HCT116 (cell line): ENCODE data around the gene DHX36. TPM values are rescaled to one million over a fixed set of nuclear protein-coding genes. Genes with fewer than 3 reads are reported as not detected.

Experiments used
- ATAC-seq: fragments of 200-7000 bp; cut with Tn5 transposase; 2 replicates; pipeline ENCODE4 v1.9.1; 2020; ENCODE audit warnings: mild to moderate bottlenecking, moderate library complexity
- Bru-seq: library from RNA; stranded (reverse); fragments of 400-500 nt; gene quantifications from one replicate; lab custom pipeline; 2021; lab: Mats Ljungman, UMichigan
- BruChase-seq, 2 experiments: library from RNA; stranded (reverse); fragments of 400-500 nt; gene quantifications; one replicate each; lab custom pipeline; 2021; lab: Mats Ljungman, UMichigan
- BruUV-seq: library from RNA; stranded (reverse); fragments of 400-500 nt; replicated peaks from 2 replicates; lab custom pipeline; 2021; lab: Mats Ljungman, UMichigan
- CTCF ChIA-PET: fragments of 300-600 bp; sonication (Branson Sonifier 250); formaldehyde crosslinking; loops from one replicate; lab custom pipeline; 2021; ENCODE audit warnings: antibody characterized with exemption; lab: Charles Lee
- POLR2A ChIA-PET: fragments of 300-600, 350-600 bp; sonication (Branson Sonifier 250); formaldehyde crosslinking; loops from one replicate; lab custom pipeline; 2021; ENCODE audit warnings: antibody characterized with exemption; lab: Charles Lee
- RAD21 ChIA-PET, 2 experiments: fragments of 300-600 bp; sonication (Branson Sonifier 250); formaldehyde crosslinking; loops; one replicate each; lab custom pipeline; 2023; ENCODE audit warnings: low total read pairs in 2 of 2; ENCODE audit not compliant: uncharacterized antibody in 2 of 2, unreplicated experiment in 2 of 2, low non-redundant PET in 1 of 2; lab: Charles Lee
- DNase-seq: peaks from one replicate; pipeline ENCODE4 v3.0.0-alpha.2; 2010; ENCODE audit warnings: low read depth, low spot score
- H2AFZ ChIP-seq: fragments of 200-600 bp; shearing (Covaris generic), sonication (generic); 2 replicates; pipeline ENCODE4 v1.6.1; 2017; ENCODE audit warnings: low read depth, mixed run types, mixed read lengths, antibody characterized with exemption, low read length; ENCODE audit not compliant: poor library complexity, severe bottlenecking
- H3K27ac ChIP-seq: 2 replicates; pipeline ENCODE4 v1.5.1; 2012; ENCODE audit warnings: low read depth, low read length
- H3K27me3 ChIP-seq: fragments of 200-600 bp; sonication (generic); 2 replicates; pipeline ENCODE4 v1.6.1; 2016; ENCODE audit warnings: mixed run types, low read length, mixed read lengths; ENCODE audit not compliant: insufficient read depth
- H3K36me3 ChIP-seq, 2 experiments: fragments of 200-500 bp in 1 of 2; fragments of 200-600 bp in 1 of 2; sonication (Bioruptor generic) in 1 of 2; sonication (generic) in 1 of 2; 2 replicates each; pipeline versions ENCODE4 v1.5.1 to v1.6.1; 2014 to 2016; ENCODE audit warnings: low read length in 2 of 2, inconsistent platforms in 1 of 2, mixed read lengths in 1 of 2, mixed run types in 1 of 2; ENCODE audit not compliant: insufficient read depth in 2 of 2, control insufficient read depth in 1 of 2
- H3K4me1 ChIP-seq, 2 experiments: fragments of 200-600 bp in 1 of 2; sonication (generic) in 1 of 2; 2 replicates each; pipeline versions ENCODE4 v1.5.1 to v1.6.1; 2012 to 2017; ENCODE audit warnings: low read length in 2 of 2, inconsistent platforms in 1 of 2, mild to moderate bottlenecking in 1 of 2, mixed read lengths in 1 of 2, mixed run types in 1 of 2, moderate library complexity in 1 of 2; ENCODE audit not compliant: insufficient read depth in 2 of 2, control insufficient read depth in 1 of 2
- H3K4me2 ChIP-seq: fragments of 200-600 bp; sonication (generic); 2 replicates; pipeline ENCODE4 v1.6.1; 2017; ENCODE audit warnings: mixed run types, low read length, mixed read lengths
- H3K4me3 ChIP-seq, 2 experiments: fragments of 200-600 bp in 1 of 2; sonication (generic) in 1 of 2; replicated peaks in 1 of 2; 2 replicates each; pipeline ENCODE4 v1.5.1; 2011 to 2016; ENCODE audit warnings: low read length in 2 of 2, control low read depth in 1 of 2, low read depth in 1 of 2, mild to moderate bottlenecking in 1 of 2, mixed read lengths in 1 of 2, mixed run types in 1 of 2
- H3K79me2 ChIP-seq: fragments of 200-600 bp; sonication (generic); 2 replicates; pipeline ENCODE4 v1.6.1; 2017; ENCODE audit warnings: mild to moderate bottlenecking, mixed run types, low read length, moderate library complexity, mixed read lengths; ENCODE audit not compliant: insufficient read depth
- H3K9ac ChIP-seq: fragments of 200-600 bp; sonication (generic); 2 replicates; pipeline ENCODE4 v1.6.1; 2016; ENCODE audit warnings: low read length, mixed read lengths
- H3K9me2 ChIP-seq: fragments of 200-600 bp; sonication (generic), shearing (Covaris generic); 2 replicates; pipeline ENCODE4 v1.6.1; 2017; ENCODE audit warnings: mixed run types, mild to moderate bottlenecking, moderate library complexity; ENCODE audit not compliant: insufficient read depth
- H3K9me3 ChIP-seq, 2 experiments: fragments of 200-500 bp in 1 of 2; fragments of 200-600 bp in 1 of 2; sonication (Bioruptor generic) in 1 of 2; sonication (generic) in 1 of 2; 2 replicates each; pipeline ENCODE4 v1.6.1; 2014 to 2017; ENCODE audit warnings: low read length in 2 of 2, mixed read lengths in 2 of 2, inconsistent platforms in 1 of 2, low read depth in 1 of 2, mild to moderate bottlenecking in 1 of 2, mixed run types in 1 of 2, moderate library complexity in 1 of 2; ENCODE audit not compliant: control insufficient read depth in 1 of 2, insufficient read depth in 1 of 2
- H4K20me1 ChIP-seq: fragments of 200-600 bp; sonication (generic), shearing (Covaris generic); 2 replicates; pipeline ENCODE4 v1.6.1; 2017; ENCODE audit warnings: mixed run types, mild to moderate bottlenecking, moderate library complexity; ENCODE audit not compliant: insufficient read depth
- CBX3 ChIP-seq: IDR thresholded peaks from 2 replicates; pipeline ENCODE4 v1.6.1; 2012; ENCODE audit warnings: low read depth
- CEBPB ChIP-seq: IDR thresholded peaks from 2 replicates; pipeline ENCODE4 v1.6.1; 2012; ENCODE audit warnings: low read depth
- CTCF ChIP-seq, 3 experiments: fragments of 200-600 bp in 1 of 3; sonication (generic) in 1 of 3; IDR thresholded peaks in 2 of 3; conservative IDR thresholded peaks in 1 of 3; 2 replicates each; pipeline ENCODE4 v1.5.1; 2012 to 2017; ENCODE audit warnings: low read depth in 2 of 3, low read length in 2 of 3, antibody characterized with exemption in 1 of 3, borderline replicate concordance in 1 of 3, control low read depth in 1 of 3, mild to moderate bottlenecking in 1 of 3, mixed read lengths in 1 of 3, mixed run types in 1 of 3, moderate library complexity in 1 of 3; ENCODE audit not compliant: insufficient read depth in 1 of 3
- ELF1 ChIP-seq: IDR thresholded peaks from 2 replicates; pipeline ENCODE4 v1.6.1; 2012; ENCODE audit warnings: low read depth, borderline replicate concordance
- EZH2 ChIP-seq: fragments of 200-600 bp; sonication (generic); IDR thresholded peaks from 2 replicates; pipeline ENCODE4 v1.6.1; 2017; ENCODE audit warnings: antibody characterized with exemption, mixed run types
- EZH2phosphoT487 ChIP-seq: fragments of 200-600 bp; IDR thresholded peaks from 2 replicates; pipeline ENCODE4 v1.6.1; 2018; ENCODE audit warnings: antibody characterized with exemption, borderline replicate concordance
- FOSL1 ChIP-seq: IDR thresholded peaks from 2 replicates; pipeline ENCODE4 v1.6.1; 2012; ENCODE audit warnings: low read depth
- MAX ChIP-seq: IDR thresholded peaks from 2 replicates; pipeline ENCODE4 v1.6.1; 2012
- POLR2A ChIP-seq: IDR thresholded peaks from 2 replicates; pipeline ENCODE4 v1.7.0; 2011; ENCODE audit warnings: borderline replicate concordance; ENCODE audit not compliant: insufficient read depth, insufficient read length; ENCODE audit errors: extremely low read depth
- POLR2AphosphoS5 ChIP-seq: IDR thresholded peaks from 2 replicates; pipeline ENCODE4 v1.6.1; 2011; ENCODE audit warnings: mild to moderate bottlenecking, low read depth, low read length, moderate library complexity
- RAD21 ChIP-seq: IDR thresholded peaks from 2 replicates; pipeline ENCODE4 v1.6.1; 2012; ENCODE audit warnings: low read depth, mild to moderate bottlenecking
- SIN3A ChIP-seq: IDR thresholded peaks from 2 replicates; pipeline ENCODE4 v1.6.1; 2012; ENCODE audit warnings: low read depth
- TCF7L2 ChIP-seq: IDR thresholded peaks from 2 replicates; pipeline ENCODE4 v1.7.0; 2011; ENCODE audit warnings: borderline replicate concordance, inconsistent platforms; ENCODE audit not compliant: insufficient read depth, insufficient read length; ENCODE audit errors: extremely low read depth
- YY1 ChIP-seq: IDR thresholded peaks from 2 replicates; pipeline ENCODE4 v1.6.1; 2011; ENCODE audit warnings: low read length, low read depth, moderate library complexity, mild to moderate bottlenecking; ENCODE audit not compliant: insufficient replicate concordance; ENCODE audit errors: extremely low read depth
- ZBTB33 ChIP-seq: IDR thresholded peaks from 2 replicates; pipeline ENCODE4 v1.6.1; 2011; ENCODE audit warnings: mild to moderate bottlenecking, low read length, moderate library complexity; ENCODE audit not compliant: insufficient replicate concordance; ENCODE audit errors: extremely low read depth
- ZNF274 ChIP-seq: fragments of 200-500 bp; sonication (Bioruptor generic); IDR thresholded peaks from 2 replicates; pipeline ENCODE4 v1.6.1; 2014; ENCODE audit warnings: mild to moderate bottlenecking, low read depth, low read length, inconsistent platforms
- intact Hi-C: fragments of 100-400 bp; cut with micrococcal nuclease; formaldehyde crosslinking; loops from 2 replicates; pipeline ENCODE4 v1.10.0; 2022
- long read RNA-seq: library from polyadenylated mRNA; unstranded; transcript quantifications from one replicate; pipeline ENCODE4 v2.0.0, GENCODE V29; 2021; ENCODE audit not compliant: unreplicated experiment
- polyA plus RNA-seq: library from polyadenylated mRNA; unstranded; fragments of >200 nt; gene quantifications from 2 replicates; pipeline ENCODE4 v1.2.1, GENCODE V29; 2012; ENCODE audit warnings: missing spikeins
- total RNA-seq: library from RNA; stranded (reverse); gene quantifications from one replicate; pipeline ENCODE4 v1.2.1, GENCODE V29; 2021; ENCODE audit not compliant: unreplicated experiment

DHX36 gene, protein sequence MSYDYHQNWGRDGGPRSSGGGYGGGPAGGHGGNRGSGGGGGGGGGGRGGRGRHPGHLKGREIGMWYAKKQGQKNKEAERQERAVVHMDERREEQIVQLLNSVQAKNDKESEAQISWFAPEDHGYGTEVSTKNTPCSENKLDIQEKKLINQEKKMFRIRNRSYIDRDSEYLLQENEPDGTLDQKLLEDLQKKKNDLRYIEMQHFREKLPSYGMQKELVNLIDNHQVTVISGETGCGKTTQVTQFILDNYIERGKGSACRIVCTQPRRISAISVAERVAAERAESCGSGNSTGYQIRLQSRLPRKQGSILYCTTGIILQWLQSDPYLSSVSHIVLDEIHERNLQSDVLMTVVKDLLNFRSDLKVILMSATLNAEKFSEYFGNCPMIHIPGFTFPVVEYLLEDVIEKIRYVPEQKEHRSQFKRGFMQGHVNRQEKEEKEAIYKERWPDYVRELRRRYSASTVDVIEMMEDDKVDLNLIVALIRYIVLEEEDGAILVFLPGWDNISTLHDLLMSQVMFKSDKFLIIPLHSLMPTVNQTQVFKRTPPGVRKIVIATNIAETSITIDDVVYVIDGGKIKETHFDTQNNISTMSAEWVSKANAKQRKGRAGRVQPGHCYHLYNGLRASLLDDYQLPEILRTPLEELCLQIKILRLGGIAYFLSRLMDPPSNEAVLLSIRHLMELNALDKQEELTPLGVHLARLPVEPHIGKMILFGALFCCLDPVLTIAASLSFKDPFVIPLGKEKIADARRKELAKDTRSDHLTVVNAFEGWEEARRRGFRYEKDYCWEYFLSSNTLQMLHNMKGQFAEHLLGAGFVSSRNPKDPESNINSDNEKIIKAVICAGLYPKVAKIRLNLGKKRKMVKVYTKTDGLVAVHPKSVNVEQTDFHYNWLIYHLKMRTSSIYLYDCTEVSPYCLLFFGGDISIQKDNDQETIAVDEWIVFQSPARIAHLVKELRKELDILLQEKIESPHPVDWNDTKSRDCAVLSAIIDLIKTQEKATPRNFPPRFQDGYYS
- total RNA-seq (49.9 TPM), Bru-seq, nascent RNA (percentile 96 among the genes with signal in this experiment), BruChase-seq, experiment 1, labeled RNA remaining after a 6-hour chase (percentile 85 among the genes with signal in this experiment), BruChase-seq, experiment 2, labeled RNA remaining after a 2-hour chase (percentile 89 among the genes with signal in this experiment)
- polyA plus RNA-seq: 14.9 and 18.1 TPM in 2 replicates
- long read RNA-seq, full-length matches to known transcripts: 11 of 27 reads
- long read RNA-seq, partial matches to known transcripts: 13 of 27 reads
- long read RNA-seq, other reads (novel, unspliced or antisense): 3 of 27 reads

DNA sequence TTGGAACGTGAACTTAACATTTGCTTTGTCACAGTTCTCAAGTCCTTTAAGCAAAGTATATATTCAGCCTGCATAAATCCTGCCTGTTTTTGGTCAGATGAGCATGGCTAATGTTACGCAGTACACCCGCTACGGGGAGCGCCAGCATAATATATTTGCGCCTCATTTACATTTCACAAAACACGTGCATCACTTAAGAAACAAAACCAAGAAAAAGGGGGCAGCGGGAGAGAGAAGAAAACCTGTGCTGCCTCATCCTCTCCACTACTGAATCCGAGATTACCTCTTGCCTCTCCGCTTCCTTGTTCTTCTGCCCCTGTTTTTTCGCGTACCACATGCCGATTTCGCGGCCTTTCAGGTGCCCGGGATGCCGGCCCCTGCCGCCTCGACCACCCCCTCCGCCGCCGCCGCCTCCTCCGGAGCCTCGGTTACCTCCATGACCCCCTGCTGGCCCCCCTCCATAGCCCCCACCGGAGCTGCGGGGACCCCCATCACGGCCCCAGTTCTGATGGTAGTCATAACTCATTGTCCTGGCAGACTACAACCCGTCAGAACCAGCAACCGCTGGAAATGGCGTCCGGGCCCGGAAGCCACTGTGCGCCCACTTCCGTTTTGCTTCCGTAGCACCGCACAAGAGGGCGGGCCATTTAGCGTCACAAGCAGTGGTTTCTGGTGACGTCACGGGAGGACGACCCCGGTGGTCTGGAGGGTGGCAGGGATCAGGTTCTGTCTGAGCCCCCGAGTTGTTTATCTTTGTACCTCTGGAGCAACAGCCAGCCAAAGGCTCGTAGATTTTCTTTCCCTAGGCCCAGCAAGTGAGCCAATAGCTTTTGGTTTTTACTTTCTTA is at the start of gene DHX36:
Gene DHX36 (minus strand): TSS at position 597 of the 848 bp plus-strand sequence. CDS start 71 bp downstream, at position 526.
- intact Hi-C loops: no loop called here
- H3K4me1 ChIP-seq: peaks cover 3 to 15% of the 10 kb centered on the region in 2 experiments; a peak in 3 of 4 replicates
- peaks cover 5% of the 10 kb centered on the region; the same call in 1 of the 2 replicates for H4K20me1 ChIP-seq
- H2AFZ ChIP-seq: peak within 1 kb of the TSS; percentile 56
- no peaks in the 10 kb centered on the region for H3K36me3 ChIP-seq
- peak within 1 kb of the TSS; percentile 88 for H3K9ac ChIP-seq
- peak; percentile 94 for ATAC-seq
- TSS peak; percentile 62 for BruUV-seq
- peak within 1 kb of the TSS; percentile 53 for H3K27ac ChIP-seq
- DNase-seq: peak; percentile 73
- H3K4me3 ChIP-seq: peak within 1 kb of the TSS; percentile 90 to 93
- RAD21 ChIA-PET: no interaction called here
- H3K27me3 ChIP-seq: no peaks in the 10 kb centered on the region
- H3K9me2 ChIP-seq: no peaks in the 10 kb centered on the region
- no peaks in the 10 kb centered on the region for H3K9me3 ChIP-seq
- H3K4me2 ChIP-seq: peak within 1 kb of the TSS; percentile 88
- CTCF ChIA-PET: no interaction called here
- POLR2A ChIA-PET: no interaction called here
- H3K79me2 ChIP-seq: peaks cover 53% of the 10 kb centered on the region
- TF ChIP-seq ELF1 (peak; percentile 64), CTCF (IDR thresholded peaks at IDR 0.05 in 2 of 3, conservative IDR thresholded peaks at IDR 0.05 in 1 of 3; ENCODE audit: borderline replicate concordance in 1 of 3, insufficient read depth in 1 of 3, low read depth in 2 of 3, low read length in 2 of 3) (no peak), ZNF274 (no peak), YY1 (peak; percentile 92), ZBTB33 (peak; percentile 3), EZH2 (no peak), RAD21 (no peak), CBX3 (no peak; the same call in 1 of the 2 replicates), POLR2A (peak; percentile 86), FOSL1 (no peak), POLR2AphosphoS5 (peak; percentile 95), MAX (peak; percentile 44; the same call in 1 of the 2 replicates), CEBPB (no peak), SIN3A (0 out of 2 replicates have a peak, but pooled peaks have one; percentile 34), TCF7L2 (peak; percentile 10), EZH2phosphoT487 (no peak)
